CD4-positive, alpha-beta T cell (primary cell): ENCODE measurements around the gene EPB41L4B. TPM values are rescaled to one million over a fixed set of nuclear protein-coding genes. Genes with fewer than 3 reads are reported as not detected.

Experiments
- ATAC-seq: fragments of 200-7000 bp; cut with Tn5 transposase; one replicate; pipeline ENCODE4 v1.10.0; 2022; ENCODE audit warnings: mild to moderate bottlenecking; ENCODE audit not compliant: poor library complexity
- CTCF ChIA-PET: fragments of 350-600 bp; sonication (Branson Sonifier 250); formaldehyde crosslinking; loops from one replicate; lab custom pipeline; 2021; ENCODE audit warnings: antibody characterized with exemption, inconsistent platforms; lab: Charles Lee
- POLR2A ChIA-PET: fragments of 350-600 bp; sonication (Branson Sonifier 250); formaldehyde crosslinking; loops from one replicate; lab custom pipeline; 2021; ENCODE audit warnings: antibody characterized with exemption, inconsistent platforms; lab: Charles Lee
- DNase-seq, 14 experiments: peaks; one replicate each; pipeline ENCODE4 v3.0.0-alpha.2; 2013 to 2020; ENCODE audit warnings: mixed read lengths in 2 of 14
- H3K27ac ChIP-seq, 2 donors: one replicate each; pipeline versions ENCODE4 v1.5.1 to v1.7.0; 2013; ENCODE audit warnings: low read length in 2 of 2, low read depth in 1 of 2, mild to moderate bottlenecking in 1 of 2
- H3K27me3 ChIP-seq, 2 experiments: 1 replicate in 1 of 2; 2 replicates in 1 of 2; pipeline versions ENCODE4 v1.6.1 to v1.7.0; 2013; ENCODE audit warnings: low read length in 2 of 2, control low read depth in 1 of 2, mild to moderate bottlenecking in 1 of 2, moderate library complexity in 1 of 2; ENCODE audit not compliant: insufficient read depth in 2 of 2, control insufficient read depth in 1 of 2
- H3K36me3 ChIP-seq: one replicate; pipeline ENCODE4 v1.6.1; 2013; ENCODE audit warnings: low read length, control low read depth; ENCODE audit not compliant: insufficient read depth
- H3K4me1 ChIP-seq: one replicate; pipeline ENCODE4 v1.6.1; 2013; ENCODE audit warnings: low read length, control low read depth; ENCODE audit not compliant: insufficient read depth
- H3K4me3 ChIP-seq: one replicate; pipeline ENCODE4 v1.5.1; 2013; ENCODE audit warnings: mild to moderate bottlenecking, low read length, moderate library complexity
- H3K9me3 ChIP-seq, 2 experiments: 1 replicate in 1 of 2; 2 replicates in 1 of 2; pipeline versions ENCODE4 v1.6.1 to v1.7.0; 2013; ENCODE audit warnings: low read length in 2 of 2, mild to moderate bottlenecking in 2 of 2, control low read depth in 1 of 2, moderate library complexity in 1 of 2; ENCODE audit not compliant: control insufficient read depth in 1 of 2, insufficient read depth in 1 of 2
- H3K27ac Mint-ChIP-seq: one replicate; pipeline ENCODE4 v1.8.0; 2020; ENCODE audit warnings: mixed read lengths
- H3K27me3 Mint-ChIP-seq: one replicate; pipeline ENCODE4 v1.8.0; 2021; ENCODE audit warnings: mixed read lengths
- H3K36me3 Mint-ChIP-seq: one replicate; pipeline ENCODE4 v1.8.0; 2021; ENCODE audit warnings: low read depth, mixed read lengths
- H3K4me1 Mint-ChIP-seq: one replicate; pipeline ENCODE4 v1.8.0; 2021; ENCODE audit warnings: low read depth, mixed read lengths
- H3K4me3 Mint-ChIP-seq: one replicate; pipeline ENCODE4 v1.8.0; 2020; ENCODE audit warnings: mild to moderate bottlenecking, mixed read lengths
- H3K9me3 Mint-ChIP-seq: one replicate; pipeline ENCODE4 v1.8.0; 2020; ENCODE audit warnings: mixed read lengths
- intact Hi-C, 2 experiments: fragments of 100-400 bp; cut with DNase I in 1 of 2; cut with micrococcal nuclease in 1 of 2; formaldehyde crosslinking; loops; one replicate each; pipeline versions ENCODE4 v1.15.1 to v1.9.0; 2023 to 2025; cut with DNase I, micrococcal nuclease
- total RNA-seq, 174 experiments: library from RNA in 2 of 174; stranded (reverse) in 2 of 174; gene quantifications; one replicate each; pipeline ENCODE4 v1.2.3 and lab custom pipeline; 2021 to 2026
- TF ChIP-seq, protein P1 (sequence below): fragments of 200-600 bp; IDR thresholded peaks from one replicate; pipeline ENCODE4 v1.8.0; 2022; ENCODE audit warnings: antibody characterized with exemption, mild to moderate bottlenecking

Gene EPB41L4B
- total RNA-seq, 2 experiments from 2014 or later: not detected

DNA sequence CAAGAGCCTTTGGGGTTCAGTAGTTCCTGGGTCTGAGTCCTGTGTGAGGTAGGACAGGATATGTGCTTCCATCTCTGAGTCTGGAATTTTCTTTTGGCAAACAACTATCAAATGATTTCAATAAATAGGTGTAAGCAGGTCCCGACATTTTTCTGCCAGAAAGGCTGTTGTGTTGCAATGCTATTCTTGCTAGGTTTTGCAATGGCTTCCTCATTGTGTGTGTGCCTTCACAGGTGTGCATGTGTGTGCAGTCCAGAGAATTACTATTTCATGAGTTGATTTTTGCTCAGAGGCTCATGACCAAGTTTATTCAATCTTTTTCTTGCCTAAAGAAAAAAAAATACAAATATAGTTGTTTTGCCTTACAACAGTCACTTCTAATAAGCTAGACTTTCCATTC lies 89.3 kb downstream of the EPB41L4B start:
- no peak for ATAC-seq
- no peak overlapping the region for H3K4me3 Mint-ChIP-seq
- CTCF ChIA-PET: no interaction called here
- H3K27ac Mint-ChIP-seq: no peak overlapping the region
- Histone ChIP-seq H3K27ac (no peak overlapping the region), H3K4me3 (no peak overlapping the region), H3K4me1 (no peaks in the 10 kb centered on the region), H3K27me3 (peaks cover 0 to 7% of the 10 kb centered on the region in 2 experiments), H3K36me3 (no peaks in the 10 kb centered on the region), H3K9me3 (no peaks in the 10 kb centered on the region)
- H3K4me1 Mint-ChIP-seq: no peaks in the 10 kb centered on the region
- TF ChIP-seq, protein P1, sequence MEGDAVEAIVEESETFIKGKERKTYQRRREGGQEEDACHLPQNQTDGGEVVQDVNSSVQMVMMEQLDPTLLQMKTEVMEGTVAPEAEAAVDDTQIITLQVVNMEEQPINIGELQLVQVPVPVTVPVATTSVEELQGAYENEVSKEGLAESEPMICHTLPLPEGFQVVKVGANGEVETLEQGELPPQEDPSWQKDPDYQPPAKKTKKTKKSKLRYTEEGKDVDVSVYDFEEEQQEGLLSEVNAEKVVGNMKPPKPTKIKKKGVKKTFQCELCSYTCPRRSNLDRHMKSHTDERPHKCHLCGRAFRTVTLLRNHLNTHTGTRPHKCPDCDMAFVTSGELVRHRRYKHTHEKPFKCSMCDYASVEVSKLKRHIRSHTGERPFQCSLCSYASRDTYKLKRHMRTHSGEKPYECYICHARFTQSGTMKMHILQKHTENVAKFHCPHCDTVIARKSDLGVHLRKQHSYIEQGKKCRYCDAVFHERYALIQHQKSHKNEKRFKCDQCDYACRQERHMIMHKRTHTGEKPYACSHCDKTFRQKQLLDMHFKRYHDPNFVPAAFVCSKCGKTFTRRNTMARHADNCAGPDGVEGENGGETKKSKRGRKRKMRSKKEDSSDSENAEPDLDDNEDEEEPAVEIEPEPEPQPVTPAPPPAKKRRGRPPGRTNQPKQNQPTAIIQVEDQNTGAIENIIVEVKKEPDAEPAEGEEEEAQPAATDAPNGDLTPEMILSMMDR: no peak
- POLR2A ChIA-PET: no interaction called here
- no peaks in the 10 kb centered on the region for H3K36me3 Mint-ChIP-seq
- peaks cover 40% of the 10 kb centered on the region for H3K27me3 Mint-ChIP-seq
- intact Hi-C loops: no loop called here
- no peaks in the 10 kb centered on the region for H3K9me3 Mint-ChIP-seq
- DNase-seq: no peak

DNA sequence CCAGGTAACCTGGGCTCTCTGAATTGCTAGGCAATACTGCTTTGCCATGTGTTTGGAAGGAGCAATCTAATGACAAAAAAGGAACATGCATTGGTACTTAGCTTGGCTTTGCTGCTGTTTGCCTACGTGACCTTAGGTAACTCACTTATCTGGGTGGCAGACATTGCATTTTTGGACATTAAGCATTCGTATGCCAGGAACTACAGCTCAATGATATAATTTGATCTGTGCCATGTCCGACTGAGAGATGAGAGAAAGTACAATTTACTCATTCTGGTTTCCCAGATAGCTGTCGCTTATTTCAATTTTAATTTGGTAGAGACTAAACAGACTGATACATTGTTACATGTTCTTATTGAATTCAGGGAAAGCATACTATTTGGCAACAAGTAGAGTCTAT lies 90.6 kb downstream of the EPB41L4B start:
- Mint-ChIP-seq H3K4me1 (no peaks in the 10 kb centered on the region), H3K4me3 (no peak overlapping the region), H3K9me3 (no peaks in the 10 kb centered on the region), H3K27ac (no peak overlapping the region), H3K27me3 (peaks cover 41% of the 10 kb centered on the region), H3K36me3 (no peaks in the 10 kb centered on the region)
- Histone ChIP-seq H3K36me3 (no peaks in the 10 kb centered on the region), H3K27me3 (peaks cover 2 to 7% of the 10 kb centered on the region in 2 experiments), H3K9me3 (no peaks in the 10 kb centered on the region), H3K4me3 (no peak overlapping the region), H3K27ac (no peak overlapping the region), H3K4me1 (no peaks in the 10 kb centered on the region)
- ChIA-PET CTCF (no interaction called here), POLR2A (no interaction called here)
- intact Hi-C loops: no loop called here
- TF ChIP-seq, protein P1: no peak
- ATAC-seq (no peak), DNase-seq (no peak)

DNA sequence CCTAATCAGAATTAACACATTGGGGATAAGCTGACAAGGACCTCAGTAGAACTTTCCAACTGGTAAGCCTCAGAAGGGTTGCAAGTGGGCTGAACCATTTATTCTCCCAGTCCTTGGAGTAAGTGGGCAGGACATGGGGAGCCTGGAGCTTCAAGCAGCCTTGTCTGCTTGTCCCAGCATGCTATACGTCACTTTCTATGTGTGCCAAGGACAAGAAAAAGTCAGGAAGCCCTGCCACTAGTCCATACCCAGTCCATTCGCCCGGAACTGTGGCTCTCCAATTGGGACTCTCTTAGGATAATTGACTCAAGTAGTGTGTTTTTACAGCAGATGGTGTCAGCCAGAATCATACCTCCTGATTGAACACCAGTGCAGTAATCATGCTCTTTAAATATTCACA lies 91.2 kb downstream of the EPB41L4B start:
- ATAC-seq (no peak), DNase-seq (no peak)
- Mint-ChIP-seq H3K4me3 (no peak overlapping the region), H3K36me3 (no peaks in the 10 kb centered on the region), H3K4me1 (no peaks in the 10 kb centered on the region), H3K27me3 (peaks cover 37% of the 10 kb centered on the region), H3K27ac (no peak overlapping the region), H3K9me3 (no peaks in the 10 kb centered on the region)
- POLR2A ChIA-PET: no interaction called here
- intact Hi-C loops: no loop called here
- no peak overlapping the region for H3K4me3 ChIP-seq
- TF ChIP-seq, protein P1: no peak
- peaks cover 2 to 7% of the 10 kb centered on the region in 2 experiments for H3K27me3 ChIP-seq
- H3K9me3 ChIP-seq: no peaks in the 10 kb centered on the region
- CTCF ChIA-PET: no interaction called here
- H3K27ac ChIP-seq: no peak overlapping the region
- H3K36me3 ChIP-seq: no peaks in the 10 kb centered on the region
- no peaks in the 10 kb centered on the region for H3K4me1 ChIP-seq
